Measurements from ENCODE around the gene ASAP2. TPM values are rescaled to one million over a fixed set of nuclear protein-coding genes. Genes with fewer than 3 reads are reported as not detected.

Gene ASAP2
- total RNA-seq, 1 experiment from 2014 or later = 14.3 TPM

DNA sequence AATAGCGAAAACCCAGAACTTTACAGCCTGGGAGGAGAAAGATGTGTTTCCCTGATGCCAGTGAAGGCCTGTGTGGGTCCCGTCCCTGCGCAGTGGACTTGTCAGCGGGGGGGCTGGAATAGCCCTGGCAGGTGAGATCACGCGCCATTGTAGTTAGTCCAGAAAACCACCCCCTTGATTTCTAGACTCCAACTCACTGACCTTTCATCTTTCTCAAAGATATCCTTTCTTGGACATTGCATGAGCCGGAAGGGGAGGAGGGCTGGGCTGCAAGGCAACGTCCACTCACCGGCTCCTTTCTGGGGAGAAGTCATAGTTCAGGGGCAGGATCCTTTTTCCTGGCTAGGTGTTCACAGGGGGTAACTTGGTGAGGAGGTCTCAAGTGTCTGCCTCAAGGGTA, 22.3 kb upstream of the ASAP2 start (continued):
- TF ChIP-seq ZSCAN18 (CRISPR knock-in tag; IDR thresholded peaks at IDR 0.05) = no peak
- no peak for TF ChIP-seq USF2 (CRISPR knock-in tag; IDR thresholded peaks at IDR 0.05)
- no peak for TF ChIP-seq CREB1 (CRISPR knock-in tag; IDR thresholded peaks at IDR 0.05)
- no peak for TF ChIP-seq JAZF1 (CRISPR knock-in tag; IDR thresholded peaks at IDR 0.05)
- TF ChIP-seq ELF4 (CRISPR knock-in tag; IDR thresholded peaks at IDR 0.05; ENCODE audit: low read depth) = no peak
- TF ChIP-seq TEAD4 (CRISPR knock-in tag; IDR thresholded peaks at IDR 0.05) = no peak
- TF ChIP-seq ETV6 (CRISPR knock-in tag; IDR thresholded peaks at IDR 0.05) = no peak
- TF ChIP-seq RORB (CRISPR knock-in tag; IDR thresholded peaks at IDR 0.05) = no peak
- TF ChIP-seq ZNF396 (CRISPR knock-in tag; IDR thresholded peaks at IDR 0.05; ENCODE audit: borderline replicate concordance) = no peak

GRCh38 chr2:9187620-9188214, 18.9 kb upstream of the ASAP2 start:
- H3K4me1 Mint-ChIP-seq = peaks cover 12% of the 10 kb centered on the region
- no peaks in the 10 kb centered on the region; the same call in 1 of the 2 replicates for H3K27me3 Mint-ChIP-seq (ENCODE audit: low read depth)
- no peak overlapping the region for H3K27ac Mint-ChIP-seq
- H3K4me3 Mint-ChIP-seq = no peak overlapping the region
- TF ChIP-seq ATF1 (CRISPR knock-in tag; IDR thresholded peaks at IDR 0.05) = no peak
- no peak for TF ChIP-seq ESRRA (CRISPR knock-in tag; IDR thresholded peaks at IDR 0.05; ENCODE audit: borderline replicate concordance)
- TF ChIP-seq ZBTB21 (CRISPR knock-in tag; IDR thresholded peaks at IDR 0.05; ENCODE audit: borderline replicate concordance) = no peak
- TF ChIP-seq, protein P1, sequence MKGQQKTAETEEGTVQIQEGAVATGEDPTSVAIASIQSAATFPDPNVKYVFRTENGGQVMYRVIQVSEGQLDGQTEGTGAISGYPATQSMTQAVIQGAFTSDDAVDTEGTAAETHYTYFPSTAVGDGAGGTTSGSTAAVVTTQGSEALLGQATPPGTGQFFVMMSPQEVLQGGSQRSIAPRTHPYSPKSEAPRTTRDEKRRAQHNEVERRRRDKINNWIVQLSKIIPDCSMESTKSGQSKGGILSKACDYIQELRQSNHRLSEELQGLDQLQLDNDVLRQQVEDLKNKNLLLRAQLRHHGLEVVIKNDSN (CRISPR knock-in tag; IDR thresholded peaks at IDR 0.05) = no peak
- TF ChIP-seq RORB (CRISPR knock-in tag; IDR thresholded peaks at IDR 0.05) = no peak
- TF ChIP-seq HMGA2 (CRISPR knock-in tag; IDR thresholded peaks at IDR 0.05) = no peak
- TF ChIP-seq ZNF263 (CRISPR knock-in tag; IDR thresholded peaks at IDR 0.05; ENCODE audit: low read depth) = no peak
- no peaks in the 10 kb centered on the region for H3K36me3 Mint-ChIP-seq
- DNase-seq (ENCODE audit: low spot score) (no peak), ATAC-seq (no peak)
- no peaks in the 10 kb centered on the region for H3K9me3 Mint-ChIP-seq
- POLR2A ChIA-PET = no interaction called here
- CTCF ChIA-PET = no interaction called here

- no peak for DNase-seq (ENCODE audit: low spot score)
- ChIA-PET CTCF (interaction anchor here (1.3 kb wide), 1 partner anchor 50 kb away, joined by 3 read pairs; no protein-coding TSS in a partner anchor), POLR2A (no interaction called here)
- Mint-ChIP-seq H3K4me1 (peaks cover 5% of the 10 kb centered on the region; the same call in 1 of the 2 replicates), H3K27ac (no peak overlapping the region), H3K27me3 (ENCODE audit: low read depth) (no peaks in the 10 kb centered on the region; the same call in 1 of the 2 replicates), H3K4me3 (no peak overlapping the region), H3K9me3 (no peaks in the 10 kb centered on the region), H3K36me3 (no peaks in the 10 kb centered on the region)
- no peak for ATAC-seq
- TF ChIP-seq, protein P1 (CRISPR knock-in tag; IDR thresholded peaks at IDR 0.05) = no peak
- TF ChIP-seq ZNF425 (CRISPR knock-in tag; conservative IDR thresholded peaks at IDR 0.05) = no peak
- no peak for TF ChIP-seq GRHL2 (CRISPR knock-in tag; IDR thresholded peaks at IDR 0.05; ENCODE audit: insufficient replicate concordance, severe bottlenecking)
- TF ChIP-seq ELF4 (CRISPR knock-in tag; IDR thresholded peaks at IDR 0.05; ENCODE audit: low read depth) = no peak
- TF ChIP-seq AFF4 (CRISPR knock-in tag; IDR thresholded peaks at IDR 0.05; ENCODE audit: borderline replicate concordance) = no peak
- TF ChIP-seq FOXK1 (CRISPR knock-in tag; IDR thresholded peaks at IDR 0.05) = no peak
- no peak for TF ChIP-seq MLX (CRISPR knock-in tag; IDR thresholded peaks at IDR 0.05)
These were observed 17.8 kb upstream of the ASAP2 start for GRCh38 chr2:9188823-9189222.

All from WTC11 (cell line).